ENCODE data around the gene OPTC. TPM values are rescaled to one million over a fixed set of nuclear protein-coding genes. Genes with fewer than 3 reads are reported as not detected.

The OPTC gene
- polyA plus RNA-seq, 2 of the 4 experiments (the other 2 are of a cell fraction) = not detected

DNA sequence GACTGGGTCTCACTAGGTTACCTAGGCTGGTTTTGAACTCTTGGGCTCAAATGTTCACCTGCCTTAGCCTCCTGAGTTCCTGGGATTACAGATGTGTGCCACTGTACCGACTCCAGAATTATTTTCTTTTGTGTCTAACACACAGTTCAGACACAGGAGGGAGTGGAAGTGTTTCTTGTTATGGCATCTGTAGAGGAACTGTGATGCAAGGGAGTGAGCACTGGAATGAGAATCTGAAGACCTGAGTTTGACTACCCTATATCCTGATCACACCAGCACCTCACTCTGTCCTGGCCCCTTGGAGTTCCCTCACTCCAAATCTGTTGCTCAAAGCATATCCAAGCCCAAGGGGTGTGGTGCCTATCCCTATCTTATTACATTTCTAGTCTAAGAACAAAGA is 15.2 kb downstream of the OPTC start:
- WGBS (ENCODE audit: missing lambda C conversion rate) = 63% methylated on average over 1 of the region's 1 CpG
- no peak for TF ChIP-seq CBX8 (IDR thresholded peaks at IDR 0.05)
- TF ChIP-seq NPAS2 (CRISPR knock-in tag; IDR thresholded peaks at IDR 0.05; ENCODE audit: borderline replicate concordance) = no peak
- no peak for TF ChIP-seq HOXB5 (CRISPR knock-in tag; IDR thresholded peaks at IDR 0.05)
- no peak for TF ChIP-seq RNF2 (IDR thresholded peaks at IDR 0.05; ENCODE audit: borderline replicate concordance, low read depth)
- no peak for TF ChIP-seq BHLHE40 (IDR thresholded peaks at IDR 0.05; ENCODE audit: low read depth, low read length)
- no peak for TF ChIP-seq HDAC2 (IDR thresholded peaks at IDR 0.05)
- no peak for TF ChIP-seq RARB (CRISPR knock-in tag; IDR thresholded peaks at IDR 0.05)
- TF ChIP-seq CHD4 (IDR thresholded peaks at IDR 0.05; ENCODE audit: borderline replicate concordance) = no peak
- no peak overlapping the region for H3K4me3 ChIP-seq
- H3K27ac ChIP-seq = peak overlapping the region; percentile 24 to 69; a peak in 5 of 6 replicates
- ATAC-seq = no peak
- no peak overlapping the region for H3K4me2 ChIP-seq
- DNase-seq (ENCODE audit: low read depth in 1 of 2, low spot score in 1 of 2) = no peak
- H3K9me3 ChIP-seq = no peaks in the 10 kb centered on the region
- POLR2A ChIA-PET = no interaction called here
- FAIRE-seq = no peak
- peaks cover 50% of the 10 kb centered on the region for H3K4me1 ChIP-seq
- CTCF ChIA-PET = interaction anchor here (0.6 to 10.9 kb wide), 6 partner anchors 21 to 240 kb away, joined by 3 to 343 read pairs (median 3); no protein-coding TSS in a partner anchor

DNA sequence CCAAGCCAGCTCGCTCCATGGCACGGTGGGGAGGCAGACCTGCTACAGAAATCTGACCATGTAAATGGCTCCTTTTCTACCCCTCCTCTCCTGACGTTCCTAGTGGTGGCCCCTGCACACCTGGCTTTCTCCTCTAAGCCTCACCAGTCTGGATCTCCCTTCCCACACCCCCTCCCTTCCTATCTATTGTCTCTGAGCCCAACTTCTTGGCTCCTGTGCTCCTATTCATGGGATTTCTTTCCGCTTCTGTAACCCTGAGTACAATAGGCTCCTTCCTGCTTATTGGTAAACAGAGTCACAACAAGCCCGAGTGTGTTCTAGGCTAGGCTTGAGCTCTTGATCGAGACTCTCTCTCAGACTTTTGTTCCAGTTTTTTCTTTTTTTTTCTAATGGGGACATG is 17.6 kb downstream of the OPTC start:
- DNase-seq (ENCODE audit: low read depth in 1 of 2, low spot score in 1 of 2) = no peak
- Histone ChIP-seq H3K4me3 (no peak overlapping the region), H3K4me2 (peak overlapping the region; percentile 73; the same call in 2 of the 3 replicates), H3K9me3 (no peaks in the 10 kb centered on the region), H3K4me1 (peaks cover 52% of the 10 kb centered on the region), H3K27ac (peak overlapping the region; percentile 86 to 91)
- TF ChIP-seq ZSCAN20 (CRISPR knock-in tag; IDR thresholded peaks at IDR 0.05) (no peak), NFE2L2 (conservative IDR thresholded peaks at IDR 0.05; ENCODE audit: low read length) (no peak), MAFK (IDR thresholded peaks at IDR 0.05; ENCODE audit: partially characterized antibody) (no peak), GATA3 (IDR thresholded peaks at IDR 0.05; ENCODE audit: borderline replicate concordance) (no peak), PHF8 (IDR thresholded peaks at IDR 0.05; ENCODE audit: borderline replicate concordance, low read depth) (no peak), HOXB5 (CRISPR knock-in tag; IDR thresholded peaks at IDR 0.05) (no peak), RFX5 (IDR thresholded peaks at IDR 0.05) (no peak), MYC (IDR thresholded peaks at IDR 0.05; ENCODE audit: borderline replicate concordance, low read length) (no peak), RNF2 (IDR thresholded peaks at IDR 0.05; ENCODE audit: borderline replicate concordance, low read depth) (no peak), ESRRA (IDR thresholded peaks at IDR 0.05; ENCODE audit: borderline replicate concordance, low read length) (no peak), KDM5A (IDR thresholded peaks at IDR 0.05) (no peak), HOXA7 (CRISPR knock-in tag; IDR thresholded peaks at IDR 0.05) (no peak), JUNB (IDR thresholded peaks at IDR 0.05) (no peak), CEBPB (IDR thresholded peaks at IDR 0.05) (no peak), FOSL2 (IDR thresholded peaks at IDR 0.05) (no peak), FOSL2 (CRISPR knock-in tag; IDR thresholded peaks at IDR 0.05) (no peak), EHF (CRISPR knock-in tag; IDR thresholded peaks at IDR 0.05) (no peak), RAD21 (conservative IDR thresholded peaks at IDR 0.05 in 1 of 2, IDR thresholded peaks at IDR 0.05 in 1 of 2) (no peak)
- TF ChIP-seq, protein P1, sequence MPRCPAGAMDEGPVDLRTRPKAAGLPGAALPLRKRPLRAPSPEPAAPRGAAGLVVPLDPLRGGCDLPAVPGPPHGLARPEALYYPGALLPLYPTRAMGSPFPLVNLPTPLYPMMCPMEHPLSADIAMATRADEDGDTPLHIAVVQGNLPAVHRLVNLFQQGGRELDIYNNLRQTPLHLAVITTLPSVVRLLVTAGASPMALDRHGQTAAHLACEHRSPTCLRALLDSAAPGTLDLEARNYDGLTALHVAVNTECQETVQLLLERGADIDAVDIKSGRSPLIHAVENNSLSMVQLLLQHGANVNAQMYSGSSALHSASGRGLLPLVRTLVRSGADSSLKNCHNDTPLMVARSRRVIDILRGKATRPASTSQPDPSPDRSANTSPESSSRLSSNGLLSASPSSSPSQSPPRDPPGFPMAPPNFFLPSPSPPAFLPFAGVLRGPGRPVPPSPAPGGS (IDR thresholded peaks at IDR 0.05) = no peak
- TF ChIP-seq, protein P2, sequence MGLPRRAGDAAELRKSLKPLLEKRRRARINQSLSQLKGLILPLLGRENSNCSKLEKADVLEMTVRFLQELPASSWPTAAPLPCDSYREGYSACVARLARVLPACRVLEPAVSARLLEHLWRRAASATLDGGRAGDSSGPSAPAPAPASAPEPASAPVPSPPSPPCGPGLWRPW (IDR thresholded peaks at IDR 0.05) = no peak
- TF ChIP-seq, protein P3, sequence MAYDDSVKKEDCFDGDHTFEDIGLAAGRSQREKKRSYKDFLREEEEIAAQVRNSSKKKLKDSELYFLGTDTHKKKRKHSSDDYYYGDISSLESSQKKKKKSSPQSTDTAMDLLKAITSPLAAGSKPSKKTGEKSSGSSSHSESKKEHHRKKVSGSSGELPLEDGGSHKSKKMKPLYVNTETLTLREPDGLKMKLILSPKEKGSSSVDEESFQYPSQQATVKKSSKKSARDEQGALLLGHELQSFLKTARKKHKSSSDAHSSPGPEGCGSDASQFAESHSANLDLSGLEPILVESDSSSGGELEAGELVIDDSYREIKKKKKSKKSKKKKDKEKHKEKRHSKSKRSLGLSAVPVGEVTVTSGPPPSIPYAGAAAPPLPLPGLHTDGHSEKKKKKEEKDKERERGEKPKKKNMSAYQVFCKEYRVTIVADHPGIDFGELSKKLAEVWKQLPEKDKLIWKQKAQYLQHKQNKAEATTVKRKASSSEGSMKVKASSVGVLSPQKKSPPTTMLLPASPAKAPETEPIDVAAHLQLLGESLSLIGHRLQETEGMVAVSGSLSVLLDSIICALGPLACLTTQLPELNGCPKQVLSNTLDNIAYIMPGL (CRISPR knock-in tag; IDR thresholded peaks at IDR 0.05; ENCODE audit: borderline replicate concordance) = no peak
- 90% methylated on average over 6 of the region's 6 CpGs for WGBS (ENCODE audit: missing lambda C conversion rate)
- POLR2A ChIA-PET = no interaction called here
- CTCF ChIA-PET = interaction anchor here (1.4 to 10.9 kb wide), 2 partner anchors 163 to 191 kb away, joined by 3 to 343 read pairs; no protein-coding TSS in a partner anchor
- FAIRE-seq = no peak
- ATAC-seq = no peak

All from A549 (cell line).